Measurements from ENCODE around the gene BANF2. TPM values are rescaled to one million over a fixed set of nuclear protein-coding genes. Genes with fewer than 3 reads are reported as not detected.

BANF2 gene
- total RNA-seq, 1 experiment from 2014 or later, result not detected

- no peaks in the 10 kb centered on the region for H3K27me3 ChIP-seq (ENCODE audit: insufficient read depth, low read length)
- H3K18ac ChIP-seq (ENCODE audit: insufficient read length, low read depth, low read length), result no peak overlapping the region
- H3K79me1 ChIP-seq (ENCODE audit: insufficient read depth, low read depth, low read length, poor library complexity, severe bottlenecking), result peaks cover 3% of the 10 kb centered on the region
- TF ChIP-seq, protein P1, sequence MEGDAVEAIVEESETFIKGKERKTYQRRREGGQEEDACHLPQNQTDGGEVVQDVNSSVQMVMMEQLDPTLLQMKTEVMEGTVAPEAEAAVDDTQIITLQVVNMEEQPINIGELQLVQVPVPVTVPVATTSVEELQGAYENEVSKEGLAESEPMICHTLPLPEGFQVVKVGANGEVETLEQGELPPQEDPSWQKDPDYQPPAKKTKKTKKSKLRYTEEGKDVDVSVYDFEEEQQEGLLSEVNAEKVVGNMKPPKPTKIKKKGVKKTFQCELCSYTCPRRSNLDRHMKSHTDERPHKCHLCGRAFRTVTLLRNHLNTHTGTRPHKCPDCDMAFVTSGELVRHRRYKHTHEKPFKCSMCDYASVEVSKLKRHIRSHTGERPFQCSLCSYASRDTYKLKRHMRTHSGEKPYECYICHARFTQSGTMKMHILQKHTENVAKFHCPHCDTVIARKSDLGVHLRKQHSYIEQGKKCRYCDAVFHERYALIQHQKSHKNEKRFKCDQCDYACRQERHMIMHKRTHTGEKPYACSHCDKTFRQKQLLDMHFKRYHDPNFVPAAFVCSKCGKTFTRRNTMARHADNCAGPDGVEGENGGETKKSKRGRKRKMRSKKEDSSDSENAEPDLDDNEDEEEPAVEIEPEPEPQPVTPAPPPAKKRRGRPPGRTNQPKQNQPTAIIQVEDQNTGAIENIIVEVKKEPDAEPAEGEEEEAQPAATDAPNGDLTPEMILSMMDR (conservative IDR thresholded peaks at IDR 0.05), result no peak; the same call in 2 of the 3 replicates
- no peak overlapping the region for H3K23ac ChIP-seq (ENCODE audit: insufficient read length, low read depth, low read length)
- no peak overlapping the region for H4K8ac ChIP-seq (replicated peaks; ENCODE audit: insufficient read length, low read depth, low read length)
- peaks cover 9% of the 10 kb centered on the region for H3K23me2 ChIP-seq (ENCODE audit: insufficient read length, low read depth, low read length, poor library complexity, severe bottlenecking)
- no peak overlapping the region for H2BK15ac ChIP-seq (ENCODE audit: low read depth, low read length)
- no peak overlapping the region for H3K27ac ChIP-seq (ENCODE audit: insufficient read length, low read depth, low read length)
- H3K4me1 ChIP-seq (ENCODE audit: insufficient read depth, low read length), result peaks cover 6% of the 10 kb centered on the region; the same call in 1 of the 2 replicates
- no peak overlapping the region for H3K9ac ChIP-seq (ENCODE audit: extremely low read depth, insufficient read length, low read length)
- Mint-ChIP-seq H3K4me1 (peaks cover 28 to 38% of the 10 kb centered on the region in 2 experiments), H3K36me3 (ENCODE audit: insufficient read depth in 1 of 3, low read depth in 3 of 3) (peaks cover 12 to 19% (median 16%) of the 10 kb centered on the region in 3 experiments), H3K27ac (peak overlapping the region in 1 of 3 experiments; percentile 45; a peak in 3 of 7 replicates), H3K27me3 (ENCODE audit: low read depth) (peaks cover 32% of the 10 kb centered on the region), H3K4me3 (peak overlapping the region; percentile 75 to 81), H3K9me3 (peaks cover 7 to 15% of the 10 kb centered on the region in 2 experiments; a peak in 3 of 5 replicates)
- H2AK5ac ChIP-seq (ENCODE audit: insufficient read length, low read length), result no peak overlapping the region
- H2BK120ac ChIP-seq (ENCODE audit: low read depth, low read length, poor library complexity, severe bottlenecking), result no peak overlapping the region
- no peak overlapping the region for H2BK5ac ChIP-seq (ENCODE audit: insufficient read length, low read length)
- no peaks in the 10 kb centered on the region for H4K20me1 ChIP-seq (ENCODE audit: control insufficient read depth, insufficient read depth, insufficient read length)
- H2AFZ ChIP-seq (ENCODE audit: low read length), result no peak overlapping the region
- no peaks in the 10 kb centered on the region for H3K9me3 ChIP-seq (ENCODE audit: control insufficient read depth, low read depth, low read length)
- no peak overlapping the region for H2BK20ac ChIP-seq (ENCODE audit: low read depth, low read length, poor library complexity, severe bottlenecking)
- no peak overlapping the region for H2BK12ac ChIP-seq (ENCODE audit: insufficient read length, low read depth, low read length)
- no CpG with 5 or more reads among the region's 10 CpGs for WGBS (ENCODE audit: extremely low coverage, insufficient read length, low lambda C conversion rate)
- H3K79me2 ChIP-seq (ENCODE audit: insufficient read depth, low read length), result peaks cover 12% of the 10 kb centered on the region
- no peak overlapping the region for H4K5ac ChIP-seq (ENCODE audit: insufficient read length, low read depth, low read length)
- H4K91ac ChIP-seq (ENCODE audit: insufficient read length, low read depth, low read length), result no peak overlapping the region
- H3K4ac ChIP-seq (ENCODE audit: low read depth, low read length), result no peak overlapping the region
- no peak overlapping the region for H3K14ac ChIP-seq (ENCODE audit: insufficient read depth, low read length)
- no peak overlapping the region for H3K56ac ChIP-seq (ENCODE audit: insufficient read length, low read depth, low read length)
- peak overlapping the region; percentile 49 for H3K4me2 ChIP-seq (ENCODE audit: insufficient read depth, insufficient read length, low read length)
- H3T11ph ChIP-seq (ENCODE audit: low read length), result no peak overlapping the region
- DNase-seq, result no peak
Measured at GRCh38 chr20:17682889-17683198, 16.9 kb upstream of the BANF2 start.
